KBM-7 (cell line): ENCODE data around the gene ZNF334.

Experiments
- DNase-seq: peaks from one replicate; pipeline ENCODE4 v3.0.0-alpha.2; 2015
- in situ Hi-C: fragments of 300-500 bp; cut with MboI; formaldehyde crosslinking; loops from 2 replicates; pipeline ENCODE4 v1.14.3; 2020; ENCODE audit warnings: low sequenced_read_pairs, low pct_unique_long_range_greater_than_20kb, mixed read lengths

Gene ZNF334

DNA sequence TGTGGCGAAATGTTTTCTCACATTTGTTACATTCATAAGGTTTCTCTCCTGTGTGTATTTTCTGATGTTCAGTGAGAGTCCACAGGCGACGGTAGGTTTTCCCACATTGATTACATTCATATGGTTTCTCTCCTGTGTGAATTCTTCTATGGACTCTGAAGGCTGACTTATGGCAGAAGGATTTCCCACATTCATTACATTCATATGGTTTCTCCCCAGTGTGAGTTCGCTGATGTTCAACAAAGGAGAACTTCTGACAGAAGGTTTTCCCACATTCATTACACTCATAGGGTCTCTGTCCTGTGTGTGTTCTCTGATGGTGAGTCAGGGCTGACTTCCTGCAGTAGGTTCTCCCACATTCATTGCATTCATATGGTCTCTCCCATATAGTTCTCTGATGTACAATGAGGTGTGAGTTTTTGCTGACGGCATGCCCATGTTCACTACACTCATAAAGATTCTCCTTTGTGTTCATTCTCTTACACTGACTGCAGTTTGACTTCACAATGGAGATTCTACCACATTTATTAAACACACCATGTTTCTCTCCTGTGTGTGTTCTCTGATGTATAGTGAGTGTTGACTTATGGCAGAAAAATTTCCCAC lies 11.9 kb downstream of the ZNF334 start:
- in situ Hi-C loops = no loop called here
- no peak for DNase-seq

GRCh38 chr20:46494077-46494476 lies 19.3 kb downstream of the ZNF334 start:
- in situ Hi-C loops = no loop called here

DNA sequence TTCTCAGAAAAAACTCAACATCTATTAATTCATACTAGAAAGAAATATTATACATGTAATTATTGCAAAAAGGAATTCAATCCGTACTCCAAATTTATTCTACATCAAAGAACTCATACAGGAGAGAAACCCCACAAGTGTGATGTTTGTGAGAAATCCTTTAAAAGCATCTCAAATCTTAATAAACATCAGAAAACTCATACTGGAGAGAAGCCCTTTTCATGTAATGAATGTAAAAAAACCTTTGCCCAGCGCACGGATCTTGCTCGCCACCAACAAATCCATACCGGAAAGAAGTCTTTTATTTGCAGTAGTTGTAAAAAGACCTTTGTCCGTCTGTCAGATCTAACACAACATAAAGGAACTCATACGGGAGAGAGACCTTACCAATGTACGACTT lies 22.0 kb downstream of the ZNF334 start:
- DNase-seq = no peak
- in situ Hi-C loops = no loop called here

More at GRCh38 chr20:46494077-46494476, 19.3 kb downstream of the ZNF334 start:
- no peak for DNase-seq

DNA sequence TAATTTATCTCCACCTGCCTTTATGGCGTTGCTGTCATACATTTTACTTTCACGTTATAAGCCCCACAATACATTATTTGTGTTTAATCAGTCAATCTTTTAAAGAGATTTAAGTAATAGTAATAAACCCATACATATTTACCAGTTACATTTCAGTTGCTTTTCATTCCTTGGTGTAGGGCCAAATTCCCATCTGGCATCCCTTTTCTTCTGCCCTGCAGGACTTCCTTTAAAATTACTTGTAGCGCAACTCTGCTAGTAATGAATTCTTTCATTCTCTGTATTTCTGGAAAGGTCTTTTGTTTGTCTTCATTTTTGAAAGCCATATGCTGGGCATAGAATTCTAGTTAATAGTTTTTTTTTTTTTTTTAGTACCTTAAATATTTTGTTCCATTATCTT lies 24.9 kb downstream of the ZNF334 start:
- no peak for DNase-seq
- in situ Hi-C loops = no loop called here

DNA sequence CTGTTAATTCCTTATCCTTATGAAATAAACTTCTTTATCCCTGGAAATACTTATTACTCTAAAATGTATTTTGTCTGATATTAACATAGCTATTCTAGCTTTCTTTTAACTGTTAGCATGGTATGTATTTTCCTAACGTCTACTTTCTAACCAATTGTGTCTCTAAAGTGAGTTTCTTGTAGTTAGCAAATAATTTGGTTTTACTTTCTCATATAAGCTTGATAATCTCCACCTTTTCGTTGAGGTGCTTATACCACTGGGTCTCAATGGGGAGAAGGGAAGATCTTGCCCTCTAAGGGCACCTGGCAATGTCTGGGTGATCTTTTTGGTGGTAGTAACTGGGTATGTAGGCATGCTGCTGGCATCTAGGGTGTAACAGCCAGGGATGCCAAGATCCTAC lies 25.7 kb downstream of the ZNF334 start:
- DNase-seq = no peak
- in situ Hi-C loops = no loop called here

DNA sequence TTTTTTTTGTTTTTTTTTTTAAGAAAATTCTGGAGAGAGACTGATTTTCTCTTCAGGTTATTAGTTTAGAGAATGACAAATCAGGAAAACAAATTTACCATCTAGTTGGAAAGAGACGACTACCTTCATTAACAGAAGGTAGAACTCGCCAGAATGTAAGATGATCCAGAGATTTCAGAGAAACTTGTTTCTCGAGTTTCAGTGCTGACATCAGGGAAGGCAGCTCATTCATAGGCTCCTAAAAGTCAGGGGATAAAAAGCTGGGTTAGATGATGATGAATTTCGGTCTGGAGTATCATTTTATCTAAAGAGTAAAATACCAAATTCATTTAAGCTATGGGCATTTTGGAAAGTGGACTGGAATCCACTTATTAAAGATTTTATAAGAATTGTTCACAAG lies 27.9 kb downstream of the ZNF334 start:
- DNase-seq = no peak
- in situ Hi-C loops = no loop called here

DNA sequence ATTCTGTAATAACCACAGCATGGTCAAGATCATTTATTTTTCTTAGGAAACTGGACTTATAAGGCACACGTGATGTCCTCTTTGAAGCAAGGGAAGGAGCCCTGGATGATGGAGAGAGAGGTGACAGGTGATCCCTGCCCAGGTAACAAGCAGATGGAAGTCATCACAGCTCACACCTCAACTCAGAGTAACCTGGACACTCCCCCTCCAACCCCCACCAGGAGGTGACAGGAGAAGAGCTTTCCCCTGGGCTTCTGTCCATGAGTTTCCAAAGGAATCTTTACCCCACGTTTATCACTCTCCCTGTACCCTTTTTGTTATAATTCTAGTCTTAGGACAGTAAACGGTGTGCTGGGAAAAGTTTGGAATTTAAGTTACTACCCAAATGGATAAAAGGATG lies 28.4 kb downstream of the ZNF334 start:
- no peak for DNase-seq
- in situ Hi-C loops = no loop called here

GRCh38 chr20:46483879-46484278 lies 29.5 kb downstream of the ZNF334 start:
- DNase-seq = no peak
- in situ Hi-C loops = no loop called here

GRCh38 chr20:46482864-46483263 lies 30.5 kb downstream of the ZNF334 start:
- in situ Hi-C loops = no loop called here
- no peak for DNase-seq

- in situ Hi-C loops = no loop called here
- no peak for DNase-seq
Measured at GRCh38 chr20:46477640-46478039, 35.7 kb downstream of the ZNF334 start.

DNA sequence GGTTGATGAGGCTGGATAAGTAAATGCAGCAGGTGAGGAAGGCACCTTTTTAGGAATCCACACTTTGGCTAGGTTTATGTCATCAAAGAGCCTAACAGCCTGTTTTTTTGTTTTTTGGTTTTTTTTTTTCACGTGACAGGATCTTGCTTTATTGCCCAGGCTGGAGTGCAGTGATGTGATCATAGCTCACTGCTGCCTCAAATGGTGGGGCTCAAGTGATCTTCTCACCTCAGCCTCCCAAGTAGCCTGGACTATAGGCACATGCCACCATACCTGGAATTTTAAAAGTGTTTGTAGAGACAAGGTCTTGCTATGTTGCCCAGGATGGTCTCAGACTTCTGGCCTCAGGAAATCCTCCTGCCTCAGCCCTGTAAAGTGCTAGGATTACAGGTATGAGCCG lies 36.1 kb downstream of the ZNF334 start:
- no peak for DNase-seq
- in situ Hi-C loops = no loop called here

- in situ Hi-C loops = no loop called here
- no peak for DNase-seq
Measured at GRCh38 chr20:46468508-46468907, 44.9 kb downstream of the ZNF334 start.

- in situ Hi-C loops = no loop called here
- no peak for DNase-seq
Measured at GRCh38 chr20:46464451-46464850, 48.9 kb downstream of the ZNF334 start.

- in situ Hi-C loops = no loop called here
- no peak for DNase-seq
Measured at GRCh38 chr20:46463852-46464251, 49.5 kb downstream of the ZNF334 start.

DNA sequence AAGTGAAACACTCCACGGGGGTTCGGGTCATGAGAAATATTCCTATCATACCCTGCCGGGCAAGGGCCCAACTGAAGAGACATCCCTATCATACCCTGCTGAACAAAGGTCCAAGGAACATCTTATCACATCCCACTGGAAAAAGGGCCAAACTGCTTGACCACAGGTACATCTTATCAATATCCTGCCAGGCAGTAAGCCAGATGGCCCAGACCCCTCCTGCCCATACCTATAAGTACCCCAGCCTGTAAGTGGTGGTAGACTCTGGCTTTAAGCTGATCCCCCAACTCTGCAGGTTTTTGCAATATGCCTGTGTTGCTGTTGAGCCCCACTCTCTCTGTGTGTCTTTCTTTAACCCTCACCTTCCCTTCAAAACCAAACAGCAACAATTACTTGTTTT lies 51.6 kb downstream of the ZNF334 start:
- DNase-seq = no peak
- in situ Hi-C loops = no loop called here

DNA sequence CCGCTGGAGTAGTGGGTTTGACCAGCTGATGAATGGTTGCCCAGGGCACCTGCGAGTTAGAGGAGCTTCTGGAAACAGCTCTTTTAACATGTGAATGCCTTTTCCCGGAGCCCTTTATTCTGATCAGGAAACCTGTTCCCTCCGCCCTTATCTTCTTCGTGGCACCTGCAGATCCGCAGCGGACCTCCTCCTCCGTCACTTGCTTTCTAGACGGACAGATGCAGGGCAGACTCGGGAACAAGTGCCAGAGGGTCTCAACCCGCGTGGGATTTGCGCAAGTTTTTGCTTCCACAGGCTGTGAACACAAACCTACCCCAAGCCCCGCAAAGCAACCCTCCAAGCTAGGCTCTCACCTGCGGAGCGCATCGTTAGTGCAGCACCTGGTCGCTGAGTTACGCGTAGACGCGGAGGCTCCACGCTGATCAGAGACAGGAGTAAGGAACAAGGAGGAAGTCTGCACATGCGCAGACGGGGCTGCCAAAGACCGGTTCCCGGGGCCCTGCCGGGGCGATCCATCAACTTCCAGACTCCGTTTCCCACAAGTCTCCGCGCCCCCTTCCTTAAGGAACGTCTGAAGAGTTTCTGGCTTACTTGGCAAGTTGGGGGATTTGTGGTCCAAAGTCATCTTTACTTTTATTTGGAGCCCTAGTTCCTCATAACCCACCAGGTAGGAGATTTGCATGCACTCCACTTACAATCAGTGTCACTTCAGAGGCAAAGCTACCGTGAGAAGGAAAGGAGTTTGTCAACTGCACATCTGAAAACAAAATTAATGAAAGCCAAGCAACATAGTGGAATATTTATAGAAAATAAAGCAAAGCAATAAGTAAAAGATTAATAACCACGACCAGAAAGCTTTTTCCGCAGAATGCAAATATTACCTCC lies 54.3 kb downstream of the ZNF334 start:
- DNase-seq = no peak
- in situ Hi-C loops = no loop called here

- no peak for DNase-seq
- in situ Hi-C loops = no loop called here
Measured at GRCh38 chr20:46456255-46457028, 56.9 kb downstream of the ZNF334 start.

DNA sequence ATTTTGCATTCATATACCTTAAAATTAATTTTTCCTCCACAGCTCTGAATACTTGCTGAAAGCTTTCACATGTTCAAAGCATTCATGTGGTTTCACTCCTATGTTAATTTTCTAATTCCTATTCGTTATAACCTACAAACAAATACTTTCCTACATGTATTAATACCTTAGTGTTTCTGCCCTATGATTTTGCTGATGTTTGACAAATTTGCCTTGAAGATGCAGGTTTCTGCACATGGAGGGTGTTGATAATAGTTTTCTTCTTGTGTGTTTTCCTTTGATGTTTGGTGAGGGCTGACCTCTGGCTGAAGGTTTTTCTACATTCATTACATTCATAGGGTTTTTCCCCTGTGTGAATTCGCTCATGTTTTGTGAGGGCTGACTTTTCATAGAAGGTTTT lies 57.6 kb downstream of the ZNF334 start:
- in situ Hi-C loops = no loop called here
- no peak for DNase-seq
